SH-SY5Y (cell line): ENCODE measurements around the gene IL1RAP.

Source experiments
- GATA2 ChIP-seq: IDR thresholded peaks from 2 replicates; pipeline ENCODE4 v1.6.1; 2011; ENCODE audit warnings: mild to moderate bottlenecking, low read depth, low read length
- GATA3 ChIP-seq: IDR thresholded peaks from 2 replicates; pipeline ENCODE4 v1.6.1; 2011; ENCODE audit warnings: low read depth, mild to moderate bottlenecking, low read length, moderate library complexity

Gene IL1RAP

GRCh38 chr3:190513409-190514370 is at the start of gene IL1RAP:
TSS of gene IL1RAP (plus strand) at chr3:190514085. CDS start at chr3:190564290, 50,205 bp downstream.
- TF ChIP-seq GATA3 (no peak), GATA2 (no peak)

DNA sequence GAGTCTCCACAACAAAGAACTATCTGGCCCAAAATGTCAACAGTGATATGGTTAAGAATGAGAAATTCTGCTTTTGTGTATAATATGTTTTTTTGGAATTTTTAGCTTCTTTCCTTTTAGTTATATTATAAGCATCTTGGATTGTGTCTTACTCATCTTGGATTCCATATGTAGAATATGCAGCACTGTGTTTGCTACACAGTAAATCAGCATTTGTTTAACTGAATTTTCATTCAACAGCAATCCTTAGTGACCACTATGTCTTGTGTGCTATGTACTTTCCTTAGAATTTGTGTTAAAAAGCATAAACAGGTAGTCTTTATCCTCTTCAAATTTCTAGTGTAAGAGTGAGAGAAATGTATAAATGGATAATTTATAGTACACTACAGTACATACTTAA is 46.0 kb upstream of the IL1RAP start:
- no peak for TF ChIP-seq GATA2
- no peak for TF ChIP-seq GATA3

DNA sequence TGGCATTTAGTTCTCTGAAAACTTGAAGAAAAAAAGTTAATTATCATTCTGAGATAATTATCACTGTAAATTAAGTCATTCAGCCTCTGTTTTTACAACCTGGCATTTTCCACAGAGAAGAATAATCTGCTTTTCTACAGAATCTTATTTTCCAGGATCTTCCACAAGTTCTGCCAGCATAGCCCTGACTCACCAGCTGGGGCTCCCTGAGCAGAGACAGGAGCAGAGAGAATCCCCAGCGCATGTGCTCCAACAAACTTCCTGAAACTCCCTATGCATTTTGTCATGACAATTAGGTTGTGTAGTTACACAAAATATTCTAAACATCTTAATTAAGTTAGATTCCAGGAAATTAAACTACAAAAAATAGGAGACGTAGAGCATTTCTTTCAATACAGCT is 32.1 kb upstream of the IL1RAP start:
- TF ChIP-seq GATA3, result no peak
- TF ChIP-seq GATA2, result no peak

GRCh38 chr3:190485830-190486532 is 27.9 kb upstream of the IL1RAP start:
- TF ChIP-seq GATA2 (no peak), GATA3 (no peak)

DNA sequence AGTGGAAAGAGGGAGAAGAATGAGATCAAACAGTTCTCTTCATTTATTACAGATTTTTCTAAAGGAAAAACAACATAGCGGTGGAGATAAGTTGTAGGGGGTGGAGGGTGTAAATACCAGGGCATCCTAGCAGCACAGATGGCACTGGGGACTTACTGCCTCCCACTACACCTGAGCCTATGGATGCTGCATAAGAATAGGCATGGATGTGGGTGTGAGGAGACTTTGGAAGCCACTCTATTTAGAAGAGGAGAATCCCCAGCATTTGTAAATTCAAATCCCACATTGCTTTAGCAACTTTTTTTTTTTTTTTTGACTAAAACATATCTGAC is 27.4 kb upstream of the IL1RAP start:
- TF ChIP-seq GATA2 (no peak), GATA3 (no peak)

DNA sequence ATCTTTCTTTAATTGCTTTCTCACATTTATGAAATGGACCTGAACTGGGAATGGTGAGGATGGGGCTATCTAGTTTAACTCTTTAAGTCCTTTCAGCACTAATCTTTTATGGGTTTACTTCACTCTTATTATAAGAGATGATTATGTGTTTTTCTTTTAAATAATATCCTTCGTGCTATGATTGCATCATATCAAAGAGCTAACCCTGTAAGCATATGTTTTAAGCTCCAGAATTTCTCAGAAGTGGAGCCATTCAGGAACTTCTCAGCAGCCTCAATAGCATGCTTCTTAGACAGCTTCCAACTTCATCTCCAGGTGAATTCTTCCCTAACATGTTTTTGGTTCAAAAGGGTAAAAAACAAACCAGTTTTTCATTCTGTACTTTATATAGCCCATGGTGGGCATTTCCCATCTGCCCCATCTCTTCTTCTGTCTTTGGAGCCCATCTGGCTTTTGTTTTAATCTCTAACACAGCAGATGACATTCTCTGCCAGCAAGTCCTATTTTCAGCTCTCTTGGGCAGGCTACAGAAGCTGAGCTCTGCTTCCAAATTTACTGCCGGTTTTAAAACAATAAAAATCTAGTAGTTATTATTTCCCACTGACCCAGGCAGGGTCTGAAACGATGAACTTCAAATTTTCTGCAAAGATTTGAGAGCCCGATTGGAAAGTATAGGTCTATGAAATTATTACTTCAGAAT is 26.8 kb upstream of the IL1RAP start:
- no peak for TF ChIP-seq GATA2
- TF ChIP-seq GATA3, result no peak

DNA sequence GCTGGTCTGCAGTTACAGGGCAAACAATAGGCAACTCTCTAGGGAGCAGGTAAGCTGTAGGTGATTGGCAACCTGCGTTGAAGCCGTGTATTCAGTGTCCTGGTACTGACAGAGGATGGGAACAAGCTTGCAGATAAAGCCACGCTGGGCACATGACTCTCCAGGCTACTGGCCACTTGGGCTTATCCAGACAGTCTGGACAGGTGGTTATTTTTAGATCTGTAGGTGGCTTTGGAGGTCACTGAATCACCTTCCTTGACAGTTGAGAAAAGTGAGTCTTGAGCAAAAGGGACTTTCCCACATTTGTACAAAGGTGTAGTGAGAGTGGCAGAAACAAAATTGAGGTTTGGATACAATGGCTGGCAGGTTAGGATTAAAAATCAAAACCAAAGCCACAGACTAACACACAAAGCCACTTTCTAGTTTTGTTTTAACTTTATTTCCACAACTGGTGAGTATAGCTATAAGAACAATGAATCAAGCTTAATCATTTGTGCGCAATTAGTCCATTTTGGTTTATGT is 22.3 kb upstream of the IL1RAP start:
- TF ChIP-seq GATA2 (no peak), GATA3 (no peak)

DNA sequence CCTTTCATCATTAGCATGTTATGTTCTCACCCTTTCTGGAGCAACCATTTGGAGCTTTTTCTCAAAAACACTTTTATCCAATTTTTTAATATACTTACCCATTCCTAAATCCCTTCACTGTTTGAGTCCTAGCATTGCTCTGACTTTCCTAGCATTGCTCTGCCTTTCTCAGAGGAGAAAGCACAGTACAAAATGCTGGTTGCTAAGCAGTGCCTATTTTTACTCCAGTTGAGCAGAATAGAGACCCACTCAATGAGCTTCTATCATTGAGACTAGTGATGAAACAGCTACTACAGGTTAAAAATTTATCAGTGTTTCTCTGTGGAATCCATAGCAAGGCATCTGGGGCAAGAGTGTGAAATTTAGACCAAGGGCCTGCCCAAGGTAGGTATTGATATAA is 21.8 kb upstream of the IL1RAP start:
- TF ChIP-seq GATA3, result no peak
- no peak for TF ChIP-seq GATA2

DNA sequence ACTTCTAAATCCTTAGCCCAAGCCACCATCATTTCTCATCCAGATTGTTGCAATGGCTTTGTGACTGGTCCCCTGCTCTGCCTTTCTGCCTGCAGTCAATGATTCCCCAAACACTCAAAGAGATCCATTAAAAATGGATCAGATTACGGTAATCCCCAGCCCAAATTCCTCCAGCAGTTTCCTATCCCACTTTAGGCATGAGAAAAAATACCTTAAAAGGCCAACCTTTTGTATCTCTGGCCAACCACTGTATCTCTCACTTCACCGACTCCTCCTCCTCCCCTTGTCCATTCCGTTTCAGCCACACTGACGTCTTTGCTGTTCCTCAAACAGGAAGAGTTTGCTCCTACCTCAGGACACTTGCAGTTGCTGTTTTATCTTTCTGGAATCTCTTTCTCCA is 20.9 kb upstream of the IL1RAP start:
- TF ChIP-seq GATA2 (no peak), GATA3 (no peak)

- TF ChIP-seq GATA2, result no peak
- TF ChIP-seq GATA3, result no peak
These were observed 19.0 kb upstream of the IL1RAP start for GRCh38 chr3:190494907-190495306.

DNA sequence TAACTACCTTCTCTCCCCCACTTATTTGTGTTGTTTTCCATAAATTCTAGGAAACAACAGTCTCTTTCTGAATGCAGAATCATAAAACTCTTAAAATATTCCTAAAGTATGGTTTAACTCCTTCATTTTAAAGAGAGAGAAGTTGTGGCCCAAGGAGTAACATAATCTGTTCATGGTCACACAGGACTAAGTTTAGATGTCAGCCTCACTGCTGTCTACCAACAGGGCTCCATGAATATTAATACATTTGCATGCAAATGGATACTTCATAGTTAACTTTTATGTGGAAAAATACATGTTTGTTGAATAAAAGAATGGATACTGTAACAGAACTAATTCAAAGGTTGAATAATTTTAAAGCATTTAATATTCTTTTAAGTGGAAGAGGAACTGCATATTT is 18.5 kb upstream of the IL1RAP start:
- TF ChIP-seq GATA3 (no peak), GATA2 (no peak)

- no peak for TF ChIP-seq GATA3
- no peak for TF ChIP-seq GATA2
These were observed 18.1 kb upstream of the IL1RAP start for GRCh38 chr3:190495796-190496195.

DNA sequence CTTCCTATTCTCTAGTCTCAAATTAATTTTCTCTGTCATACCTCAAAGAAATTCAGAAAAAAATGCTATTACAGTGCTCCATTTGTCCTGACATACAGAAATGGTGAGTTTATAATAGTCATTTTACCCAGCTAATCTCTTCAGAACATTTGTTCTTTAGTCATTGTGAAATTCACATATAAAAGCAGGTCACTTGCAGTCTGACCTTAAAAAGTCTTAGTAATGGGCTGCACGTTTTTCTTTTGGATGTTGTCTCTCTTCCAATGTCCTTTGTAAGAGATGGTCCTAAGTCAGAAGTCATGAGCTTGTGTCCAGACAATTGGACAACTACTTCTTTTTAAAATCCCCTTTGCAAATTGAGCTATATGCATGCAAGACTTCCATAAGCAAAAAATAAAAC is 17.0 kb upstream of the IL1RAP start:
- TF ChIP-seq GATA3 (no peak), GATA2 (no peak)

DNA sequence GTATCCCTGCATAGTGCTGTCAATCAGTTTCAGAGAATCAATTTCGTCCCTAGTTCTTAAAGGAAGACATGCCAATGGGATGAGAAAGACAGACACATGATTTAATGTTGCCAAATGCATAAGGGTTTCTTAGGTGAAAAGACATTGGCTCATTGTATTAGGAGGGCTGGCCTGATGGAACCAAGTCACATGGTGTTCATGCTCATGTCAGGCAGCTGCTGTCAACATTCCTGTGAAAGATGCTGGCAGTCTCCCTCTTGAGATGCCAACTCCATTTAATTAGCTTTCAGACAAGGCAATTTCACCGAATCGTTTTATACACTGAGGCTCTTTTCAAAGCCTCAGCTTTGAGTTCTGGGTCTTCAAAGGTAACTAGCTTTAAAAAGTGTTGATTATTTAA is 16.1 kb upstream of the IL1RAP start:
- no peak for TF ChIP-seq GATA3
- TF ChIP-seq GATA2, result no peak
